SKM-1 (cell line): Measurements from ENCODE around the gene PLAGL2.
"Not testable (repeated sequence)": the region's sequence is repeated elsewhere in the genome, so short reads cannot be mapped to it uniquely, and the experiment has no call there.

Source experiments
- DNase-seq: peaks from one replicate; lab custom pipeline; 2025; ENCODE audit not compliant: unreplicated experiment; lab: John Stamatoyannopoulos, UW

PLAGL2 gene

GRCh38 chr20:32205110-32205842, 2.3 kb downstream of the PLAGL2 start:
- peak; percentile 68 for DNase-seq

GRCh38 chr20:32204205-32205109, 3.1 kb downstream of the PLAGL2 start:
- DNase-seq: no peak

- no peak for DNase-seq
Measured at GRCh38 chr20:32203356-32204204, 4.0 kb downstream of the PLAGL2 start.

GRCh38 chr20:32201977-32202363, 5.6 kb downstream of the PLAGL2 start:
- no peak for DNase-seq

- DNase-seq: no peak
Measured at GRCh38 chr20:32201296-32201976, 6.1 kb downstream of the PLAGL2 start.

GRCh38 chr20:32199006-32199405, 8.5 kb downstream of the PLAGL2 start:
- no peak for DNase-seq

- DNase-seq: not testable (repeated sequence)
Measured at GRCh38 chr20:32197136-32197535, 10.4 kb downstream of the PLAGL2 start.

GRCh38 chr20:32196613-32197012, 10.9 kb downstream of the PLAGL2 start:
- not testable (repeated sequence) for DNase-seq

- DNase-seq: no peak
Measured at GRCh38 chr20:32195581-32195980, 12.0 kb downstream of the PLAGL2 start.

GRCh38 chr20:32193996-32194395, 13.5 kb downstream of the PLAGL2 start:
- no peak for DNase-seq

GRCh38 chr20:32193336-32193735, 14.2 kb downstream of the PLAGL2 start:
- DNase-seq: not testable (repeated sequence)

- no peak for DNase-seq
Measured at GRCh38 chr20:32192698-32193097, 14.8 kb downstream of the PLAGL2 start.

GRCh38 chr20:32191873-32192272, 15.7 kb downstream of the PLAGL2 start:
- no peak for DNase-seq

GRCh38 chr20:32191422-32191821, 16.1 kb downstream of the PLAGL2 start:
- DNase-seq: no peak

- no peak for DNase-seq
Measured at GRCh38 chr20:32190616-32191415, 16.7 kb downstream of the PLAGL2 start.

GRCh38 chr20:32189691-32190615, 17.6 kb downstream of the PLAGL2 start:
- DNase-seq: no peak

GRCh38 chr20:32189123-32189410, 18.5 kb downstream of the PLAGL2 start:
- no peak for DNase-seq

GRCh38 chr20:32188376-32189122, 19.0 kb downstream of the PLAGL2 start:
- DNase-seq: no peak
